PC-3 (cell line): ENCODE results near the gene KHDC4. TPM values are rescaled to one million over a fixed set of nuclear protein-coding genes. Genes with fewer than 3 reads are reported as not detected.

Experiments used
- ATAC-seq: fragments of 200-7000 bp; cut with Tn5 transposase; 2 replicates; pipeline ENCODE4 v1.9.1; 2020; ENCODE audit warnings: mild to moderate bottlenecking, moderate library complexity
- BruUV-seq: library from RNA; stranded (reverse); fragments of 400-500 nt; replicated peaks from 2 replicates; lab custom pipeline; 2021; lab: Mats Ljungman, UMichigan
- CTCF ChIA-PET: fragments of 300-600 bp; sonication (Branson Sonifier 250); formaldehyde crosslinking; loops from one replicate; lab custom pipeline; 2022; ENCODE audit warnings: antibody characterized with exemption; lab: Charles Lee
- POLR2A ChIA-PET: fragments of 300-600 bp; sonication (Branson Sonifier 250); formaldehyde crosslinking; loops from one replicate; lab custom pipeline; 2022; ENCODE audit warnings: antibody characterized with exemption; ENCODE audit not compliant: unreplicated experiment; lab: Charles Lee
- DNase-seq: peaks from one replicate; pipeline ENCODE4 v3.0.0-alpha.2; 2015
- H2AFZ ChIP-seq: fragments of 300-600 bp; sonication (generic); 2 replicates; pipeline ENCODE4 v1.6.0; 2016; ENCODE audit warnings: antibody characterized with exemption, low read length
- H3F3A ChIP-seq: fragments of 300-600 bp; sonication (generic); one replicate; pipeline ENCODE4 v1.6.0; 2017; ENCODE audit warnings: antibody characterized with exemption, low read length, control low read depth, mild to moderate bottlenecking; ENCODE audit not compliant: unreplicated experiment
- H3K27ac ChIP-seq: fragments of 300-600 bp; sonication (generic); 2 replicates; pipeline ENCODE4 v1.5.1; 2016; ENCODE audit warnings: mild to moderate bottlenecking, low read length
- H3K27me3 ChIP-seq: fragments of 300-600 bp; sonication (generic); 2 replicates; pipeline ENCODE4 v1.6.1; 2016; ENCODE audit warnings: low read length, mixed read lengths
- H3K36me3 ChIP-seq: fragments of 300-600 bp; sonication (generic); 2 replicates; pipeline ENCODE4 v1.6.1; 2016; ENCODE audit warnings: low read depth, mixed run types, low read length, mixed read lengths
- H3K4me1 ChIP-seq: fragments of 300-600 bp; sonication (generic); 2 replicates; pipeline ENCODE4 v1.5.1; 2016; ENCODE audit warnings: low read length; ENCODE audit not compliant: insufficient read depth
- H3K4me2 ChIP-seq: fragments of 300-600 bp; sonication (generic); 2 replicates; pipeline ENCODE4 v1.6.0; 2016; ENCODE audit warnings: low read length
- H3K4me3 ChIP-seq: fragments of 300-600 bp; sonication (generic); 2 replicates; pipeline ENCODE4 v1.5.1; 2016; ENCODE audit warnings: mild to moderate bottlenecking, low read length, mixed read lengths
- H3K79me2 ChIP-seq: fragments of 300-600 bp; sonication (generic); 2 replicates; pipeline ENCODE4 v1.6.1; 2017; ENCODE audit warnings: low read length, mixed read lengths
- H3K9ac ChIP-seq: fragments of 300-600 bp; sonication (generic); 2 replicates; pipeline ENCODE4 v1.6.0; 2016; ENCODE audit warnings: mild to moderate bottlenecking, low read length
- H3K9me2 ChIP-seq: fragments of 300-600 bp; sonication (generic); replicated peaks from 2 replicates; pipeline ENCODE4 v1.6.1; 2016; ENCODE audit warnings: mixed run types, low read length, mixed read lengths
- H3K9me3 ChIP-seq: fragments of 300-600 bp; sonication (generic); 2 replicates; pipeline ENCODE4 v1.6.1; 2016; ENCODE audit warnings: low read length, mixed read lengths
- H4K20me1 ChIP-seq: fragments of 300-600 bp; sonication (generic); 2 replicates; pipeline ENCODE4 v1.6.1; 2016; ENCODE audit warnings: low read length, mixed read lengths
- EZH2 ChIP-seq: fragments of 300-600 bp; sonication (generic); IDR thresholded peaks from one replicate; pipeline ENCODE4 v1.6.1; 2017; ENCODE audit warnings: antibody characterized with exemption, mild to moderate bottlenecking, low read length; ENCODE audit not compliant: unreplicated experiment
- EZH2phosphoT487 ChIP-seq: fragments of 300-600 bp; sonication (generic); IDR thresholded peaks from 2 replicates; pipeline ENCODE4 v1.6.1; 2018; ENCODE audit warnings: mild to moderate bottlenecking, antibody characterized with exemption, low read length, borderline replicate concordance
- intact Hi-C: fragments of 100-400 bp; cut with micrococcal nuclease; formaldehyde crosslinking; loops from 2 replicates; pipeline ENCODE4 v1.9.0; 2023
- total RNA-seq: library from RNA; depleted of rRNA; stranded (reverse); fragments of >200 nt; gene quantifications from 2 replicates; pipeline ENCODE4 v1.2.3, GENCODE V29; 2014
- TF ChIP-seq, protein P1 (sequence below): fragments of 300-600 bp; sonication (generic); conservative IDR thresholded peaks from 2 replicates; pipeline ENCODE4 v1.5.1; 2017; ENCODE audit warnings: antibody characterized with exemption, low read depth, mild to moderate bottlenecking, low read length

The KHDC4 gene
- total RNA-seq, 1 experiment from 2014 or later: 63.4 TPM

DNA sequence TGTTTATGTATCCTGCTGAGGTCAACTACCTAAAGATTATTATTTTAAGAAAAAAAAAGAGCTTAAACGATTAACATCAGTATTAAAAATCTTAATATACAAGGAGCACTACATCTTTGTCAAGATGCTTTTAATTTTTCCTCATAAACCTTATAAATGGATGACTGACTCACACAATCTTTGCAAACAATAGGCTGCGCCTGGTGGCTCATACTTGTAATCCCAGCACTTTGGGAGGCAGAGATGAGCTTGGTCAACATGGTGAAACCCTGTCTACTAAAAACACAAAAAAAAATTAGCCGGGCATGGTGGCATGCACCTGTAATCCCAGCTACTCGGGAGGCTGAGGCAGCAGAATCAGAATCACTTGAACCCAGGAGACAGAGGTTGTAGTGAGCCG is 1.7 kb downstream of the KHDC4 start:
- Histone ChIP-seq H3K9me2 (no peaks in the 10 kb centered on the region), H3K4me3 (peak overlapping the region; percentile 80), H3K4me1 (peaks cover 46% of the 10 kb centered on the region), H2AFZ (no peak overlapping the region), H3K79me2 (peaks cover 72% of the 10 kb centered on the region), H3K36me3 (peaks cover 44% of the 10 kb centered on the region), H3K9ac (peak overlapping the region; percentile 97; the same call in 1 of the 2 replicates), H3K27ac (peak overlapping the region; percentile 79), H3K27me3 (no peaks in the 10 kb centered on the region), H3K4me2 (peak overlapping the region; percentile 88), H4K20me1 (peaks cover 41% of the 10 kb centered on the region), H3K9me3 (no peaks in the 10 kb centered on the region), H3F3A (peaks cover 21% of the 10 kb centered on the region)
- intact Hi-C loops: loop anchor here (5.0 kb wide), 2 partner anchors 75 to 185 kb away; partner anchors contain the start of genes GON4L and SYT11
- BruUV-seq: no TSS peak
- TF ChIP-seq EZH2phosphoT487: no peak
- TF ChIP-seq EZH2: no peak
- TF ChIP-seq, protein P1, sequence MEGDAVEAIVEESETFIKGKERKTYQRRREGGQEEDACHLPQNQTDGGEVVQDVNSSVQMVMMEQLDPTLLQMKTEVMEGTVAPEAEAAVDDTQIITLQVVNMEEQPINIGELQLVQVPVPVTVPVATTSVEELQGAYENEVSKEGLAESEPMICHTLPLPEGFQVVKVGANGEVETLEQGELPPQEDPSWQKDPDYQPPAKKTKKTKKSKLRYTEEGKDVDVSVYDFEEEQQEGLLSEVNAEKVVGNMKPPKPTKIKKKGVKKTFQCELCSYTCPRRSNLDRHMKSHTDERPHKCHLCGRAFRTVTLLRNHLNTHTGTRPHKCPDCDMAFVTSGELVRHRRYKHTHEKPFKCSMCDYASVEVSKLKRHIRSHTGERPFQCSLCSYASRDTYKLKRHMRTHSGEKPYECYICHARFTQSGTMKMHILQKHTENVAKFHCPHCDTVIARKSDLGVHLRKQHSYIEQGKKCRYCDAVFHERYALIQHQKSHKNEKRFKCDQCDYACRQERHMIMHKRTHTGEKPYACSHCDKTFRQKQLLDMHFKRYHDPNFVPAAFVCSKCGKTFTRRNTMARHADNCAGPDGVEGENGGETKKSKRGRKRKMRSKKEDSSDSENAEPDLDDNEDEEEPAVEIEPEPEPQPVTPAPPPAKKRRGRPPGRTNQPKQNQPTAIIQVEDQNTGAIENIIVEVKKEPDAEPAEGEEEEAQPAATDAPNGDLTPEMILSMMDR: no peak
- POLR2A ChIA-PET: interaction anchor here (0.7 to 1.5 kb wide), 3 partner anchors 44 to 820 kb away, joined by 4 to 6 read pairs (median 6); no protein-coding TSS in a partner anchor
- DNase-seq (peak; percentile 78), ATAC-seq (peak; percentile 30)
- CTCF ChIA-PET: interaction anchor here (0.9 to 1.1 kb wide), 2 partner anchors 39 to 57 kb away, joined by 3 read pairs; no protein-coding TSS in a partner anchor

- Histone ChIP-seq H3K4me2 (peak overlapping the region; percentile 88), H3K9ac (peak overlapping the region; percentile 49; the same call in 1 of the 2 replicates), H3K27me3 (no peaks in the 10 kb centered on the region), H3K27ac (peak overlapping the region; percentile 55), H3K4me3 (peak overlapping the region; percentile 80), H3K9me2 (no peaks in the 10 kb centered on the region), H4K20me1 (peaks cover 44% of the 10 kb centered on the region), H3K4me1 (peaks cover 46% of the 10 kb centered on the region), H3K79me2 (peaks cover 76% of the 10 kb centered on the region), H3F3A (peaks cover 21% of the 10 kb centered on the region), H3K36me3 (peaks cover 48% of the 10 kb centered on the region), H3K9me3 (no peaks in the 10 kb centered on the region), H2AFZ (no peak overlapping the region)
- ChIA-PET CTCF (interaction anchor here (0.9 to 1.1 kb wide), 2 partner anchors 38 to 58 kb away, joined by 3 read pairs; no protein-coding TSS in a partner anchor), POLR2A (interaction anchor here (1.0 kb wide), 1 partner anchor 195 kb away, joined by 4 read pairs; no protein-coding TSS in a partner anchor)
- BruUV-seq: no TSS peak
- ATAC-seq (peak; percentile 2), DNase-seq (peak; percentile 63)
- intact Hi-C loops: loop anchor here (5.0 kb wide), 2 partner anchors 75 to 185 kb away; partner anchors contain the start of genes GON4L and SYT11
- TF ChIP-seq EZH2phosphoT487: no peak
- TF ChIP-seq EZH2: no peak
- TF ChIP-seq, protein P1: no peak
These were observed 2.1 kb downstream of the KHDC4 start for GRCh38 chr1:155932081-155932480.
